GM20000 (cell line): ENCODE results near the gene PAX3.
"Not testable (repeated sequence)": the region's sequence is repeated elsewhere in the genome, so short reads cannot be mapped to it uniquely, and the experiment has no call there.

Source experiments
- DNase-seq: peaks from one replicate; pipeline ENCODE4 v3.0.0; 2012; ENCODE audit warnings: low spot score
- TF ChIP-seq, protein P1 (sequence below): IDR thresholded peaks from 2 replicates; pipeline ENCODE4 v1.5.1; 2012; ENCODE audit warnings: mild to moderate bottlenecking, control low read depth; ENCODE audit errors: extremely low read depth, missing control alignments

Gene PAX3

DNA sequence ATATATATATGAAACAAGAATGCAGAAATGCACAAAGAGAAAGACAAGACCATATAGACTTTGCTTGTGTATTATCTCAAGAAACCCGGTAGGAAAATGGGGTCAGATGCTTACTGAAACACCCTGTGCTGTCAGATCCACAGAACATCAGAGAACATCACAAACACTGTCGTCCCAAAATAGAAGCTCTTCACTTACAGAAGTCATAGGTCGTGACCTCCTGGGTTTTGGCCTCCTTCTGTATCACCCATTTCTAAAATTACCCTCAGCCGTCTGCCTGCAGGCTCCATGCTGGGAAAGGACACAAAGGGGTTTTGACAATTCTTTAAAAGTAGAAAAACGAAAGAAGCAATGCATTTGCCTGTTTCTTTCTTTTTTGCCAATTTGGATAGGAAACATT lies 137.9 kb downstream of the PAX3 start:
- DNase-seq: no peak
- TF ChIP-seq, protein P1, sequence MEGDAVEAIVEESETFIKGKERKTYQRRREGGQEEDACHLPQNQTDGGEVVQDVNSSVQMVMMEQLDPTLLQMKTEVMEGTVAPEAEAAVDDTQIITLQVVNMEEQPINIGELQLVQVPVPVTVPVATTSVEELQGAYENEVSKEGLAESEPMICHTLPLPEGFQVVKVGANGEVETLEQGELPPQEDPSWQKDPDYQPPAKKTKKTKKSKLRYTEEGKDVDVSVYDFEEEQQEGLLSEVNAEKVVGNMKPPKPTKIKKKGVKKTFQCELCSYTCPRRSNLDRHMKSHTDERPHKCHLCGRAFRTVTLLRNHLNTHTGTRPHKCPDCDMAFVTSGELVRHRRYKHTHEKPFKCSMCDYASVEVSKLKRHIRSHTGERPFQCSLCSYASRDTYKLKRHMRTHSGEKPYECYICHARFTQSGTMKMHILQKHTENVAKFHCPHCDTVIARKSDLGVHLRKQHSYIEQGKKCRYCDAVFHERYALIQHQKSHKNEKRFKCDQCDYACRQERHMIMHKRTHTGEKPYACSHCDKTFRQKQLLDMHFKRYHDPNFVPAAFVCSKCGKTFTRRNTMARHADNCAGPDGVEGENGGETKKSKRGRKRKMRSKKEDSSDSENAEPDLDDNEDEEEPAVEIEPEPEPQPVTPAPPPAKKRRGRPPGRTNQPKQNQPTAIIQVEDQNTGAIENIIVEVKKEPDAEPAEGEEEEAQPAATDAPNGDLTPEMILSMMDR: no peak

DNA sequence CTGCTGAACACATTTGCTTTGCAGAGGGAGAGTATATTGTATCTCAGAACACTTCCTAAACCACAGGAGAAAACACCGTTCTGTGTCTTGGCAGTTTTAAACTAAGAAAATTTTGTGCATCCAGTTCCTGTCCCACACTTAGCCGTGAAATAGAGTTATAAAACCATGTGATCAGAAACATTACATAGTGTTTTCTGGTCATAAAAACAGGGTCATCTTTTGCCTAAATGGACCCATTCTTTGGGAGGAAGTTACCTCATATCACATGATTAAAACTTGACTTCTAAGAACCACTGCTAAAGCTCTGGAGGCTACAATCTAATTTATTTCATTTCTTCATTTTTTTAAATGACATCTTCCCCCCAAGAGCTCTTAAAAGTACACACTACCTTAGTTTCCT lies 138.7 kb downstream of the PAX3 start:
- no peak for DNase-seq
- TF ChIP-seq, protein P1: no peak

DNA sequence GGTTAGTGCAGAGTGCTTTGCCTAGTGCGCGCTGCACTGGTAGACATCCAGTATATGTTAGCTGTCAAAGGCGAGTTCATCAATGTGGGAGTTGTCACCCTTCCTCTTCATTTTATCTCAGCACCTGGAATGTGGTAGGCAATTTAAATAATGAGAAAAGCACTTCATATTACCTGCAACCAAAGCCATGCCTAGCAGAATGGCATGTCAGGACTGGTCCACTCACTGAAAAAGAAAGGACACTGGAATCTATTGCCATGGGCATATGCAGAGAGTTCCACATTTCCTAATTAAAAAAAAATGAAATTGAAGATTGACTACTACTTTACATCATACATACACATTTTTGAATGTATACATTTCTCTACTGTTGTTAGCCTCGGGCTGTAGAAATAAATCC lies 139.6 kb downstream of the PAX3 start:
- no peak for DNase-seq
- TF ChIP-seq, protein P1: no peak

DNA sequence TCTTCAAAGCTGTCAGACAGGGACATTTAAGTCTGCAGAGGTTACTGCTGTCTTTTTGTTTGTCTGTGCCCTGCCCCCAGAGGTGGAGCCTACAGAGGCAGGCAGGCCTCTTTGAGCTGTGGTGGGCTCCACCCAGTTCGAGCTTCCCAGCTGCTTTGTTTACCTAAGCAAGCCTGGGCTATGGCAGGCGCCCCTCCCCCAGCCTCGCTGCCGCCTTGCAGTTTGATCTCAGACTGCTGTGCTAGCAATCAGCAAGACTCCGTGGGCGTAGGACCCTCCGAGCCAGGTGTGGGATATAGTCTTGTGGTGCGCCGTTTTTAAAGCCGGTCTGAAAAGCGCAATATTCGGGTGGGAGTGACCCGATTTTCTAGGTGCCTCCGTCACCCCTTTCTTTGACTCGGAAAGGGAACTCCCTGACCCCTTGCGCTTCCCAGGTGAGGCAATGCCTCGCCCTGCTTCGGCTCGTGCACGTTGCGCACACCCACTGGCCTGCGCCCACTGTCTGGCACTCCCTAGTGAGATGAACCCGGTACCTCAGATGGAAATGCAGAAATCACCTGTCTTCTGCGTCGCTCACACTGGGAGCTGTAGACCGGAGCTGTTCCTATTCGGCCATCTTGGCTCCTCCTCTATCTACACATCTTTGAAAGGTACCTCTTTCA lies 143.7 kb downstream of the PAX3 start:
- not testable (repeated sequence) for DNase-seq
